Smooth muscle cell (in vitro differentiated cells): ENCODE data around the gene DIP2C. TPM values are rescaled to one million over a fixed set of nuclear protein-coding genes. Genes with fewer than 3 reads are reported as not detected.

Experiments
- DNase-seq: peaks from one replicate; lab custom pipeline; 2025; ENCODE audit not compliant: unreplicated experiment; lab: John Stamatoyannopoulos, UW
- H2AFZ ChIP-seq: fragments of 200-600 bp; sonication (generic); 2 replicates; pipeline ENCODE4 v1.6.0; 2016; ENCODE audit warnings: antibody characterized with exemption, low read depth, mild to moderate bottlenecking
- H3F3A ChIP-seq: fragments of 200-600 bp; sonication (generic); 2 replicates; pipeline ENCODE4 v1.6.0; 2017; ENCODE audit warnings: antibody characterized with exemption, low read depth
- H3K27ac ChIP-seq: fragments of 200-600 bp; sonication (generic); 2 replicates; pipeline ENCODE4 v1.5.1; 2016; ENCODE audit warnings: low read depth, mild to moderate bottlenecking
- H3K27me3 ChIP-seq: fragments of 200-600 bp; sonication (generic); 2 replicates; pipeline ENCODE4 v1.6.1; 2016; ENCODE audit warnings: low read depth, mild to moderate bottlenecking
- H3K36me3 ChIP-seq: fragments of 200-600 bp; sonication (generic); 2 replicates; pipeline ENCODE4 v1.5.1; 2016; ENCODE audit warnings: low read depth
- H3K4me1 ChIP-seq: fragments of 200-600 bp; sonication (generic); 2 replicates; pipeline ENCODE4 v1.5.1; 2016; ENCODE audit warnings: low read depth
- H3K4me2 ChIP-seq: fragments of 200-600 bp; sonication (generic); 2 replicates; pipeline ENCODE4 v1.6.0; 2016; ENCODE audit warnings: mild to moderate bottlenecking
- H3K4me3 ChIP-seq: fragments of 200-600 bp; sonication (generic); 2 replicates; pipeline ENCODE4 v1.5.1; 2016; ENCODE audit warnings: mild to moderate bottlenecking
- H3K79me2 ChIP-seq: fragments of 200-600 bp; sonication (generic); 2 replicates; pipeline ENCODE4 v1.6.0; 2016; ENCODE audit warnings: low read depth, mild to moderate bottlenecking
- H3K9ac ChIP-seq: fragments of 200-600 bp; sonication (generic); 2 replicates; pipeline ENCODE4 v1.6.0; 2016; ENCODE audit warnings: low read depth
- H3K9me3 ChIP-seq: fragments of 200-600 bp; sonication (generic); replicated peaks from 2 replicates; pipeline ENCODE4 v1.5.1; 2016; ENCODE audit warnings: low read depth
- H4K20me1 ChIP-seq: fragments of 200-600 bp; sonication (generic); 2 replicates; pipeline ENCODE4 v1.6.0; 2016; ENCODE audit warnings: low read depth
- WGBS: methylation state at CpG from one replicate; pipeline ENCODE4 v1.1.7; 2016; ENCODE audit warnings: low lambda C conversion rate; 5-methylcytosine and 5-hydroxymethylcytosine counted together
- polyA plus RNA-seq: library from polyadenylated mRNA; unstranded; fragments of >200 nt; fragmentation: Nextera tagmentation; extraction: Ambion mirVana; gene quantifications from 2 replicates; pipeline ENCODE4 v1.2.1, GENCODE V29; 2016
- total RNA-seq: library from RNA; depleted of rRNA; stranded (reverse); fragments of >200 nt; gene quantifications from 2 replicates; pipeline ENCODE4 v1.2.3, GENCODE V29; 2014
- TF ChIP-seq, protein P1 (sequence below): fragments of 200-600 bp; sonication (generic); IDR thresholded peaks from 2 replicates; pipeline ENCODE4 v1.5.1; 2017; ENCODE audit warnings: borderline replicate concordance, mild to moderate bottlenecking, antibody characterized with exemption; ENCODE audit not compliant: insufficient read depth, poor library complexity, severe bottlenecking

Gene DIP2C
- total and polyA plus RNA-seq, 2 experiments from 2014 or later, result 14.9 to 15.3 TPM

DNA sequence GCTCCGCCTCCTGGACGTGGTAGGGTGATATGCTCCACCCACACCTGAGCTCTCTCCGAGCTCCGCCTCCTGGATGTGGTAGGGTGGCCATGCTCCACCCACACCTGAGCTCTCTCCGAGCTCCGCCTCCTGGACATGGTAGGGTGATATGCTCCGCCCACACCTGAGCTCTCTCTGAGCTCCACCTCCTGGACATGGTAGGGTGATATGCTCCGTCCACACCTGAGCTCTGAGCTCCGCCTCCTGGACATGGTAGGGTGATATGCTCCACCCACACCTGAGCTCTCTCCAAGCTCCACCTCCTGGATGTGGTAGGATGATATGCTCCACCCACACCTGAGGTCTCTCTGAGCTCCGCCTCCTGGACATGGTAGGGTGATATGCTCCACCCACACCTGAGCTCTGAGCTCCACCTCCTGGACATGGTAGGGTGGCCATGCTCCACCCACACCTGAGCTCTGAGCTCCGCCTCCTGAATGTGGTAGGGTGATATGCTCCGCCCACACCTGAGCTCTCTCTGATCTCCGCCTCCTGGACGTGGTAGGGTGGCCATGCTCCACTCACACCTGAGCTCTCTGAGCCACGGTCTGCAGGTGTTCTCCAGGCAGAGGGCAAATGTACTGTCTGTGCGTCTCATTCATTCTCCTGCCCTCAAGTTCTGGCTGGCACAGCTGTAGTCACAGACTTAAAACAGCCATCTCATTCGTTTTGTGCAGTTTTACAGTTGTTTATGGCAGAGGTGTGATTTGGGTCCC is 252.4 kb downstream of the DIP2C start:
- Histone ChIP-seq H3K27me3 (no peaks in the 10 kb centered on the region), H2AFZ (no peak overlapping the region), H4K20me1 (peaks cover 40% of the 10 kb centered on the region), H3K4me1 (no peaks in the 10 kb centered on the region), H3K27ac (no peak overlapping the region), H3K36me3 (peaks cover 9% of the 10 kb centered on the region), H3K9ac (no peak overlapping the region), H3K4me3 (no peak overlapping the region), H3K9me3 (no peaks in the 10 kb centered on the region), H3K4me2 (no peak overlapping the region), H3K79me2 (no peaks in the 10 kb centered on the region), H3F3A (peaks cover 6% of the 10 kb centered on the region)
- 96% methylated on average over 15 of the region's 17 CpGs for WGBS
- TF ChIP-seq, protein P1, sequence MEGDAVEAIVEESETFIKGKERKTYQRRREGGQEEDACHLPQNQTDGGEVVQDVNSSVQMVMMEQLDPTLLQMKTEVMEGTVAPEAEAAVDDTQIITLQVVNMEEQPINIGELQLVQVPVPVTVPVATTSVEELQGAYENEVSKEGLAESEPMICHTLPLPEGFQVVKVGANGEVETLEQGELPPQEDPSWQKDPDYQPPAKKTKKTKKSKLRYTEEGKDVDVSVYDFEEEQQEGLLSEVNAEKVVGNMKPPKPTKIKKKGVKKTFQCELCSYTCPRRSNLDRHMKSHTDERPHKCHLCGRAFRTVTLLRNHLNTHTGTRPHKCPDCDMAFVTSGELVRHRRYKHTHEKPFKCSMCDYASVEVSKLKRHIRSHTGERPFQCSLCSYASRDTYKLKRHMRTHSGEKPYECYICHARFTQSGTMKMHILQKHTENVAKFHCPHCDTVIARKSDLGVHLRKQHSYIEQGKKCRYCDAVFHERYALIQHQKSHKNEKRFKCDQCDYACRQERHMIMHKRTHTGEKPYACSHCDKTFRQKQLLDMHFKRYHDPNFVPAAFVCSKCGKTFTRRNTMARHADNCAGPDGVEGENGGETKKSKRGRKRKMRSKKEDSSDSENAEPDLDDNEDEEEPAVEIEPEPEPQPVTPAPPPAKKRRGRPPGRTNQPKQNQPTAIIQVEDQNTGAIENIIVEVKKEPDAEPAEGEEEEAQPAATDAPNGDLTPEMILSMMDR, result no peak
- no peak for DNase-seq

- DNase-seq, result no peak
- H3K4me2 ChIP-seq, result no peak overlapping the region
- H3K79me2 ChIP-seq, result no peaks in the 10 kb centered on the region
- no peaks in the 10 kb centered on the region for H3K9me3 ChIP-seq
- H4K20me1 ChIP-seq, result peaks cover 31% of the 10 kb centered on the region
- no peak overlapping the region for H3K27ac ChIP-seq
- no peak overlapping the region for H3K4me3 ChIP-seq
- WGBS, result 97% methylated on average over 19 of the region's 19 CpGs
- H3K36me3 ChIP-seq, result peaks cover 9% of the 10 kb centered on the region
- H3K9ac ChIP-seq, result no peak overlapping the region
- no peaks in the 10 kb centered on the region for H3K27me3 ChIP-seq
- no peak overlapping the region for H2AFZ ChIP-seq
- no peaks in the 10 kb centered on the region for H3K4me1 ChIP-seq
- TF ChIP-seq, protein P1, result no peak
- peaks cover 6% of the 10 kb centered on the region for H3F3A ChIP-seq
Observed at GRCh38 chr10:436013-436697, 253.3 kb downstream of the DIP2C start.

- WGBS, result 90% methylated on average over 3 of the region's 3 CpGs
- Histone ChIP-seq H2AFZ (no peak overlapping the region), H3F3A (peaks cover 6% of the 10 kb centered on the region), H3K79me2 (no peaks in the 10 kb centered on the region), H3K36me3 (peaks cover 9% of the 10 kb centered on the region), H4K20me1 (peaks cover 27% of the 10 kb centered on the region), H3K9me3 (no peaks in the 10 kb centered on the region), H3K9ac (no peak overlapping the region), H3K27me3 (no peaks in the 10 kb centered on the region), H3K4me1 (no peaks in the 10 kb centered on the region), H3K4me3 (no peak overlapping the region), H3K27ac (no peak overlapping the region), H3K4me2 (no peak overlapping the region)
- TF ChIP-seq, protein P1, result no peak
- DNase-seq, result no peak
Observed at GRCh38 chr10:435397-435796, 254.1 kb downstream of the DIP2C start.

- Histone ChIP-seq H3K4me2 (no peak overlapping the region), H4K20me1 (peaks cover 20% of the 10 kb centered on the region), H3K36me3 (peaks cover 9% of the 10 kb centered on the region), H2AFZ (no peak overlapping the region), H3K4me3 (no peak overlapping the region), H3K9me3 (no peaks in the 10 kb centered on the region), H3F3A (no peaks in the 10 kb centered on the region), H3K27me3 (no peaks in the 10 kb centered on the region), H3K4me1 (no peaks in the 10 kb centered on the region), H3K27ac (no peak overlapping the region), H3K9ac (no peak overlapping the region), H3K79me2 (no peaks in the 10 kb centered on the region)
- TF ChIP-seq, protein P1, result no peak
- no peak for DNase-seq
- WGBS, result 99% methylated on average over 2 of the region's 2 CpGs
Observed at GRCh38 chr10:429696-430095, 259.8 kb downstream of the DIP2C start.
